Upper lobe of left lung (tissue), 4 donors: Measurements from ENCODE around the gene PALLD.

Experiments
- CTCF ChIP-seq, 6 experiments: fragments of 450-650 bp in 4 of 6; fragments of 200-600 bp in 2 of 6; sonication (generic) in 2 of 6; IDR thresholded peaks; one replicate each; pipeline ENCODE4 v1.5.1; 2016 to 2019; ENCODE audit warnings: antibody characterized with exemption in 6 of 6
- POLR2A ChIP-seq, 4 donors: fragments of 450-650 bp; IDR thresholded peaks; one replicate each; pipeline ENCODE4 v1.5.1; 2016 to 2017; ENCODE audit warnings: antibody characterized with exemption in 4 of 4, mild to moderate bottlenecking in 2 of 4

GRCh38 chr4:168843635-168844034, 346.8 kb downstream of the PALLD start:
- no peak for TF ChIP-seq CTCF (IDR thresholded peaks at IDR 0.05)
- no peak for TF ChIP-seq POLR2A (IDR thresholded peaks at IDR 0.05)
